Mammary microvascular endothelial cell (primary cell): ENCODE measurements around the gene ATP6AP2. TPM values are rescaled to one million over a fixed set of nuclear protein-coding genes. Genes with fewer than 3 reads are reported as not detected.

Experiments
- total RNA-seq: library from RNA; depleted of rRNA; stranded (reverse); fragments of >200 nt; gene quantifications from 2 replicates; pipeline ENCODE4 v1.2.3, GENCODE V29; 2015

ATP6AP2 gene, protein sequence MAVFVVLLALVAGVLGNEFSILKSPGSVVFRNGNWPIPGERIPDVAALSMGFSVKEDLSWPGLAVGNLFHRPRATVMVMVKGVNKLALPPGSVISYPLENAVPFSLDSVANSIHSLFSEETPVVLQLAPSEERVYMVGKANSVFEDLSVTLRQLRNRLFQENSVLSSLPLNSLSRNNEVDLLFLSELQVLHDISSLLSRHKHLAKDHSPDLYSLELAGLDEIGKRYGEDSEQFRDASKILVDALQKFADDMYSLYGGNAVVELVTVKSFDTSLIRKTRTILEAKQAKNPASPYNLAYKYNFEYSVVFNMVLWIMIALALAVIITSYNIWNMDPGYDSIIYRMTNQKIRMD
- total RNA-seq, result 92.5 and 100 TPM in 2 replicates

DNA sequence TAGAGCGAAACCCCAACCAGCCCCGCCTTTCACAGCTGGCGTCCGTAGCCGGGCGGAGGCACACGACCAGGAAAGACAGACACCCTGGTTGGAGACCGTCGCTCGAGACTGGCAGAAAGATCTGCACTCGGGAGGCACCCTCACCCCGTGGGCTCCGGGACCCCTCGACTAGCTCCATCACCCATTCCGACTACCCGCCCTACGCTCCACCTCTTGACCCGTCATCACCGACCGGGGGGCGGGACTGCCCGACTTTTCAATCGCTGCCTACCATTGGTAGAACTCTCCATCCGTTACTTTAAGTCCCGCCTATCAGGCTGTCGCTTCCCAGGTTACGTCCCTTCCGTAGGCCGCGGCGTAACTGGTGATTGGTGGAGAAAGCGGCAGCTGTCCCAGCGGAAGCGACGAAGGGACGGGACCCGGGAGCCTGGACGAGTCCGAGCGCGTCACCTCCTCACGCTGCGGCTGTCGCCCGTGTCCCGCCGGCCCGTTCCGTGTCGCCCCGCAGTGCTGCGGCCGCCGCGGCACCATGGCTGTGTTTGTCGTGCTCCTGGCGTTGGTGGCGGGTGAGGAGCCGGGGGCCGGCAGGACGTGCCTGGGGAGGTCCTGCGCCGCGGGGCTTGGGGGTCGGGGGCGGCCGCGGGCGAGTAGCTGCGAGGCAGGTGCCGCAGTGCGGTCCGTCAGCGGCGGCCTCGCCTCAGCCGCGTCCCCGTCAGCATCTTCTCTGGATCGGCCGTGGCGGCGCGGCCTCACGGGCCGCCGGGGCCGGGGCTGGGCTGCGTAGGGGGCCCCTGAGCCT is at the start of gene ATP6AP2:
Gene ATP6AP2, plus strand, starts transcription at position 434 of the 799 bp plus-strand sequence. Its CDS starts 96 bp downstream, at position 530.

DNA sequence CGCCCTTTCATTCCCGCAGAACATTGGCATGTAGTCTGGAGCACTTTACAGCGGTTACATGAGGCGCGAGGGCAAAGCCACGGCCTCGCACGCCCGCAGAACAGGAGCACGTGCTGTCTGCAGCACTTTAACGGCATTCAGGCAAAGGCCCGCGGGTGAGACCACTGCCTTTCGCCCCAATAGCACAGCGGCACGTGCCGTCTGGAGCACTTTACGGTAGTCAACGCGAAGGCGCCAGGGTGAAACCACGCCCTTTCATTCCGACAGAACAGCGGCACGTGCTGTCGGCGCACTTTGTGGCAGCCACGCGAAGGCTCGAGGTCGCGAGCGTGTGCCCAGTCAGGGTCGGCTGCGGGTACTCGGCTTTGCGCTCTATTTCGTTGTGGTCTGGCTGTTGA is 42.4 kb downstream of the ATP6AP2 start, which contains the start of gene MPC1L:
Gene MPC1L, plus strand, starts transcription at position 290 of the 398 bp plus-strand sequence. CDS start 138 bp downstream, outside the sequence.

DNA sequence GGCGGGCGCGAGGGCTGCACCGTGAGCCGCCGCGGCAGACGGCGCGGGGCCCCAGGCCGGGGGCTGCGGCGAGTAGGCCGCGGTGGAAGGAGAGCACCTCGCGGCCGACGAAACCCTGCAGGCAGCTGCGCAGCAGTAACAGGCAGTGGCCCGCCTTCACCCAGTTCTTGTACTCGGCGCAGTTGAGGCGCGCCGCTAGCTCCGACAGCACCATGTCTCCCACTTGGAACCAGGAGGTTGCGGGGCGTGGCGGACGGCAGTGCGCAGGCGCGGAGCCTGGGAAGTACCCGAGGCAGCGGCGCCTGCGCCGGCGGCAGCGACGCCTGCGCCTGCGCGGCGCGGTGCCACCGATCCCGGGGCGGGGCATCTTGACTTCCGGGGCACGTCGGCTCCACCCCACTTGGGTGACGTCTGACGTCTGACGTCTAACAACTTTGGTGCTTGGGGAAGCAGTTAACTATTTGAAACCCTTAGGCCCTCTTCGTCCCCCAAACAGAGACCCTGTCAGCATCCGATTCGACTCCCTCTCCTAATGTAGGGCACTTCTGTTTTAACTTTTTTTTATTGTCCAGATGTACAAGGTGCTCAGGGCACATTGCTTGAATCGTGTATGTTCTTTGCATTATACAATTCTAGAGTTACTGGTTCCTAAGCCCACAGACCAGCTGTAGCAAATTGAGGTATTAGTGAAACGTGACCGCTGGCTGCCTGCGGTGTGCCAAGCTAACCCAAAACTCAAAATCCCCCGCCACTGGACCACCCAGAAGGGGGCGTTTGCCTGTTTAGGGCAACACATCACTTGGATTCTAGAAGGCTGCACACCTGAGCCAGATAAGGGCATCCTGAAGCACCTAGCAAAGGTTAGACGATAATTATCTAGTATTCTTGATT is 66.8 kb downstream of the ATP6AP2 start, which contains the start of gene CXorf38:
Gene CXorf38, minus strand, starts transcription at position 255 of the 891 bp plus-strand sequence. Its CDS starts 41 bp downstream, at position 214.

Other genes with a start within 250 kb of the ATP6AP2 start
- not detected in 2 replicates for gene MPC1L, start 42.5 kb downstream of the ATP6AP2 start, total RNA-seq
- 16.5 and 17.9 TPM in 2 replicates for gene CXorf38, start 66.6 kb downstream of the ATP6AP2 start, total RNA-seq
- gene MED14, start 154.6 kb downstream of the ATP6AP2 start, total RNA-seq, result 14.3 and 20.4 TPM in 2 replicates